ENCODE measurements around the gene TMEM207. TPM values are rescaled to one million over a fixed set of nuclear protein-coding genes. Genes with fewer than 3 reads are reported as not detected.
"Not testable (repeated sequence)": the region's sequence is repeated elsewhere in the genome, so short reads cannot be mapped to it uniquely, and the experiment has no call there.

TMEM207 gene
- total and polyA plus RNA-seq, 11 donors: not detected

DNA sequence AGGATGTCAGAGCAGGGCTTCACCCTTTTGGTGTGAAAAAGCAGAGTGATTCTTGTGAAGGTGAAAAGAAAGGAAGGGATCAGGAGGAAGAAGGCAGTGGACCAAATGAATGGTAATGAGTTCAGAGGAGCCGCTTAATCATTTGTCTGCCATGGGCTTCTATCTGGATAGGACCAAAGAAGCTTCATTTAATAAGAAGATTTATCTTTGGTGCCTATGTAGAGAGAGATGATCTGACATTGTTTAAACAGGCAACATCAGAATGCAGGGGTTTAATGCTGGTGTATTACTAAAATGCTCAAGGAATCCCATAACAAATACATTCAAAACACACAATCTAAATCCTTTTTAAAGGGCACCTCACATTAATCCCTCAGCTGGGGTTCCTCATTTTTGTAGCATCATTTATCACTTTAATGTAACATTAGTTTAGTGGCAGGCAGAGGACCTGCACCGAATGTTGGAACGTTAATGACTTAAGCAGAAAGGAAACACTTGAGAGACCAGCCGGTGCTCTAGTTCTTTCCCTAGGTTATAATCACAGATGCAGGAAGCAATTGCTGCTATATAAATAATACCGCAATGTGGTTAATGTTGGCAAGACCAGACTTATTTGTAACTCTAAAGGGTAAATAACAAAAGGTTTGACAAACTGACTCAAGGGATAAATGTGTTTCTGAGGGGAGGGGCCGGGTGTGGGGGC lies 36.3 kb upstream of the TMEM207 start:
- no peak for DNase-seq
- Histone ChIP-seq H3K4me1 (peaks cover 0 to 14% (median 1%) of the 10 kb centered on the region in 12 donors), H3K27ac (no peak overlapping the region), H3K9me3 (no peaks in the 10 kb centered on the region), H3K4me3 (no peak overlapping the region), H3K27me3 (peaks cover 0 to 6% (median 0%) of the 10 kb centered on the region in 9 donors), H3K36me3 (no peaks in the 10 kb centered on the region)
- TF ChIP-seq POLR2A (IDR thresholded peaks at IDR 0.05): no peak
- TF ChIP-seq, protein P1, sequence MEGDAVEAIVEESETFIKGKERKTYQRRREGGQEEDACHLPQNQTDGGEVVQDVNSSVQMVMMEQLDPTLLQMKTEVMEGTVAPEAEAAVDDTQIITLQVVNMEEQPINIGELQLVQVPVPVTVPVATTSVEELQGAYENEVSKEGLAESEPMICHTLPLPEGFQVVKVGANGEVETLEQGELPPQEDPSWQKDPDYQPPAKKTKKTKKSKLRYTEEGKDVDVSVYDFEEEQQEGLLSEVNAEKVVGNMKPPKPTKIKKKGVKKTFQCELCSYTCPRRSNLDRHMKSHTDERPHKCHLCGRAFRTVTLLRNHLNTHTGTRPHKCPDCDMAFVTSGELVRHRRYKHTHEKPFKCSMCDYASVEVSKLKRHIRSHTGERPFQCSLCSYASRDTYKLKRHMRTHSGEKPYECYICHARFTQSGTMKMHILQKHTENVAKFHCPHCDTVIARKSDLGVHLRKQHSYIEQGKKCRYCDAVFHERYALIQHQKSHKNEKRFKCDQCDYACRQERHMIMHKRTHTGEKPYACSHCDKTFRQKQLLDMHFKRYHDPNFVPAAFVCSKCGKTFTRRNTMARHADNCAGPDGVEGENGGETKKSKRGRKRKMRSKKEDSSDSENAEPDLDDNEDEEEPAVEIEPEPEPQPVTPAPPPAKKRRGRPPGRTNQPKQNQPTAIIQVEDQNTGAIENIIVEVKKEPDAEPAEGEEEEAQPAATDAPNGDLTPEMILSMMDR (IDR thresholded peaks at IDR 0.05): peak in 1 of 12 donors; percentile 4
- intact Hi-C loops (cut with DNase I): no loop called here
- 24 to 30% (median 28%) methylated on average over 6 of the region's 6 CpGs for WGBS, 4 donors
- ATAC-seq: peak in 1 of 4 donors; percentile 41

GRCh38 chr3:190481779-190482178 lies 32.1 kb upstream of the TMEM207 start:
- intact Hi-C loops (cut with DNase I): no loop called here
- WGBS, 4 donors: 76 to 89% (median 81%) methylated on average over 2 of the region's 2 CpGs
- TF ChIP-seq, protein P1 (IDR thresholded peaks at IDR 0.05): no peak
- Histone ChIP-seq H3K4me3 (no peak overlapping the region), H3K27ac (no peak overlapping the region), H3K9me3 (no peaks in the 10 kb centered on the region), H3K4me1 (peaks cover 0 to 11% (median 1%) of the 10 kb centered on the region in 12 donors), H3K36me3 (no peaks in the 10 kb centered on the region), H3K27me3 (no peaks in the 10 kb centered on the region)
- ATAC-seq (no peak), DNase-seq (no peak)

- ATAC-seq; H3K4me3 ChIP-seq; DNase-seq; H3K4me1 ChIP-seq; H3K36me3 ChIP-seq; H3K27ac ChIP-seq; intact Hi-C loops (cut with DNase I); H3K27me3 ChIP-seq: not testable (repeated sequence)
- WGBS, 4 donors: 89 to 97% (median 96%) methylated on average over 14 to 25 of the region's 25 CpGs
- peaks cover 0 to 17% (median 1%) of the 10 kb centered on the region in 12 donors for H3K9me3 ChIP-seq
Observed at GRCh38 chr3:190473261-190473660, 23.6 kb upstream of the TMEM207 start.

- intact Hi-C loops (cut with DNase I): no loop called here
- Histone ChIP-seq H3K4me3 (no peak overlapping the region), H3K27ac (no peak overlapping the region), H3K9me3 (peaks cover 0 to 17% (median 1%) of the 10 kb centered on the region in 12 donors), H3K4me1 (no peaks in the 10 kb centered on the region), H3K27me3 (peaks cover 0 to 4% (median 0%) of the 10 kb centered on the region in 9 donors), H3K36me3 (no peaks in the 10 kb centered on the region)
- DNase-seq: no peak
- no peak for ATAC-seq
- TF ChIP-seq, protein P1 (IDR thresholded peaks at IDR 0.05): no peak
- TF ChIP-seq POLR2A (IDR thresholded peaks at IDR 0.05): no peak
Observed at GRCh38 chr3:190467922-190468321, 18.2 kb upstream of the TMEM207 start.

DNA sequence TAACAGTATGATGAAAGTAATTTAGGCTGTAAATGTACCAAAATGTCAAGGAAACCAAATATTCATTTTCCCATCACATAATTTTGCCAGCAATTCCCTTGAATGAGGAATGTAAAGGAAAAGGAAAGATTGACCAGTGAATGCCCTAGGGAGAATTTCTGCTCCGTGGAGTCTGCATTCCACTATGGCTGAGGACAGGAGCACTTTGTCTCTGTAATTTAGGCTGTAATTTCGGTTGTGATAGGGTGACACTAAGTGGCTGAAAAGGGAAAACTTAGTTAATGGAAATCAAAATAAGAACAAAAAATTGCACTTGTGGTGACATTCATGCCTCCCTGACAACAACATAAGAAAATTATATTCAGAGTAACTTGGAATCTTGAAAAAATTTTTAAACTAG lies 8.3 kb upstream of the TMEM207 start:
- intact Hi-C loops (cut with DNase I): no loop called here
- 7 to 28% (median 13%) methylated on average over 2 of the region's 2 CpGs for WGBS, 4 donors
- no peak for TF ChIP-seq POLR2A (IDR thresholded peaks at IDR 0.05)

More for the DNA sequence above, 8.3 kb upstream of the TMEM207 start:
- Histone ChIP-seq H3K4me1 (no peaks in the 10 kb centered on the region), H3K36me3 (no peaks in the 10 kb centered on the region), H3K4me3 (no peak overlapping the region), H3K27me3 (peaks cover 0 to 3% (median 0%) of the 10 kb centered on the region in 9 donors), H3K27ac (no peak overlapping the region), H3K9me3 (no peaks in the 10 kb centered on the region)
- ATAC-seq (no peak), DNase-seq (no peak)
